ENCODE results near the gene CACNA2D1.

Gene CACNA2D1

GRCh38 chr7:82194016-82194643 lies 249.4 kb downstream of the CACNA2D1 start:
- no peaks in the 10 kb centered on the region for H3K4me1 ChIP-seq (ENCODE audit: control insufficient read depth, insufficient read depth, low read length)
- no peaks in the 10 kb centered on the region for H3K27me3 ChIP-seq (ENCODE audit: control insufficient read depth, insufficient read depth, low read length, poor library complexity, severe bottlenecking)
- no peaks in the 10 kb centered on the region for H3K36me3 ChIP-seq (ENCODE audit: control insufficient read depth, insufficient read depth, low read length)
- no peak overlapping the region for H3K27ac ChIP-seq (ENCODE audit: insufficient read depth, low read depth, low read length, poor library complexity, severe bottlenecking)
- WGBS, 2 experiments: 94% methylated on average over 3 of the region's 3 CpGs
- H3K9me3 ChIP-seq (ENCODE audit: control insufficient read depth, low read length): no peaks in the 10 kb centered on the region
- H3K4me3 ChIP-seq (ENCODE audit: insufficient read depth, low read depth, low read length): no peak overlapping the region

- H3K36me3 ChIP-seq (ENCODE audit: control insufficient read depth, insufficient read depth, low read length): no peaks in the 10 kb centered on the region
- H3K27me3 ChIP-seq (ENCODE audit: control insufficient read depth, insufficient read depth, low read length, poor library complexity, severe bottlenecking): no peaks in the 10 kb centered on the region
- H3K4me3 ChIP-seq (ENCODE audit: insufficient read depth, low read depth, low read length): no peak overlapping the region
- 80 to 100% methylated on average over 2 of the region's 2 CpGs for whole genome bisulfite sequencing, 2 experiments
- no peaks in the 10 kb centered on the region for H3K9me3 ChIP-seq (ENCODE audit: control insufficient read depth, low read length)
- no peak overlapping the region for H3K27ac ChIP-seq (ENCODE audit: insufficient read depth, low read depth, low read length, poor library complexity, severe bottlenecking)
- no peaks in the 10 kb centered on the region for H3K4me1 ChIP-seq (ENCODE audit: control insufficient read depth, insufficient read depth, low read length)
Measured at GRCh38 chr7:82188636-82189035, 254.9 kb downstream of the CACNA2D1 start.

DNA sequence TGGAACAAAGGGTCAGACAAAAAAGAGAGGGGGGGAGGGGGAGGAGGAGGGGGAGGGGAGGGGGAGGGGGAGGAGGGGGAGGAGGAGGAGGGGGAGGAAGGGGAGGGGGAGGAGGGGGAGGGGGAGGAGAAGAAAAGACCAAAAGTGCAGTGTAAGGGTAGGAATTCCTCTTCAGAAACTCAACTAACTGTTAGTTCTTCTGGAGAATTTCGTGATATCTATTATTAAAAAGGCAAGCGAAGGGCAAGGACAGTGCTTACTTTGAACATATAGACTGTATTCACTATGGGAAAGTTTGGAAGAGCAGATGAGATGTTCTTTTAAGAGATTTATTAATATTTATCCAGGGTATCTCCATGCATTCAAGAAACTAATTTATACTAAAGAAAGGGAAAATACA lies 258.1 kb downstream of the CACNA2D1 start:
- Histone ChIP-seq H3K9me3 (ENCODE audit: control insufficient read depth, low read length) (no peaks in the 10 kb centered on the region), H3K36me3 (ENCODE audit: control insufficient read depth, insufficient read depth, low read length) (no peaks in the 10 kb centered on the region), H3K27ac (ENCODE audit: insufficient read depth, low read depth, low read length, poor library complexity, severe bottlenecking) (no peak overlapping the region), H3K4me3 (ENCODE audit: insufficient read depth, low read depth, low read length) (no peak overlapping the region), H3K4me1 (ENCODE audit: control insufficient read depth, insufficient read depth, low read length) (no peaks in the 10 kb centered on the region), H3K27me3 (ENCODE audit: control insufficient read depth, insufficient read depth, low read length, poor library complexity, severe bottlenecking) (no peaks in the 10 kb centered on the region)
- WGBS, 2 experiments: 100% methylated on average over 1 to 2 of the region's 2 CpGs

DNA sequence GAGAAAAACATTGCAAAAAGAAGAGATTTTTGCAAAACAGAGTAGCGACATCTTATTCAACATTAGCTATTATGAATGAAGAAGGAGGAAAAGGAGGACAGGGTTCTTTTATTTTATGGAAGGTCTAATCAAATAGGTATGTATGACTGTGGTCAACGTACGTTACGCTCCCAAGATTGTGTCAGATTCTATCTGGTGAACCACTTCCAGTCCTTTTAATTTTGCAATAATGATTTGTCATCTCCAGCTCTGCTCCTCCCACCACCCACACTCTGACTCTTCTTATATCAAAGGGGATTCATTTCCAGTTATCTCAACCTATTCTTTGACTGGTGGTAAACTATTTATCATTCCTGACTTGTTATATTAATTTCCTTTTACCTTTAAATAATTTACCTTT lies 259.9 kb downstream of the CACNA2D1 start:
- Histone ChIP-seq H3K4me1 (ENCODE audit: control insufficient read depth, insufficient read depth, low read length) (no peaks in the 10 kb centered on the region), H3K36me3 (ENCODE audit: control insufficient read depth, insufficient read depth, low read length) (no peaks in the 10 kb centered on the region)
- WGBS, 2 experiments: 85 to 88% methylated on average over 4 of the region's 4 CpGs

GRCh38 chr7:82179311-82179710 lies 264.3 kb downstream of the CACNA2D1 start:
- Histone ChIP-seq H3K4me1 (ENCODE audit: control insufficient read depth, insufficient read depth, low read length) (no peaks in the 10 kb centered on the region), H3K9me3 (ENCODE audit: control insufficient read depth, low read length) (no peaks in the 10 kb centered on the region), H3K36me3 (ENCODE audit: control insufficient read depth, insufficient read depth, low read length) (no peaks in the 10 kb centered on the region), H3K27me3 (ENCODE audit: control insufficient read depth, insufficient read depth, low read length, poor library complexity, severe bottlenecking) (no peaks in the 10 kb centered on the region), H3K27ac (ENCODE audit: insufficient read depth, low read depth, low read length, poor library complexity, severe bottlenecking) (no peak overlapping the region), H3K4me3 (ENCODE audit: insufficient read depth, low read depth, low read length) (no peak overlapping the region)
- 67 to 85% methylated on average over 1 of the region's 1 CpG for WGBS, 2 experiments

More for the DNA sequence above, 259.9 kb downstream of the CACNA2D1 start:
- H3K4me3 ChIP-seq (ENCODE audit: insufficient read depth, low read depth, low read length): no peak overlapping the region
- H3K27ac ChIP-seq (ENCODE audit: insufficient read depth, low read depth, low read length, poor library complexity, severe bottlenecking): no peak overlapping the region
- no peaks in the 10 kb centered on the region for H3K9me3 ChIP-seq (ENCODE audit: control insufficient read depth, low read length)
- H3K27me3 ChIP-seq (ENCODE audit: control insufficient read depth, insufficient read depth, low read length, poor library complexity, severe bottlenecking): no peaks in the 10 kb centered on the region

DNA sequence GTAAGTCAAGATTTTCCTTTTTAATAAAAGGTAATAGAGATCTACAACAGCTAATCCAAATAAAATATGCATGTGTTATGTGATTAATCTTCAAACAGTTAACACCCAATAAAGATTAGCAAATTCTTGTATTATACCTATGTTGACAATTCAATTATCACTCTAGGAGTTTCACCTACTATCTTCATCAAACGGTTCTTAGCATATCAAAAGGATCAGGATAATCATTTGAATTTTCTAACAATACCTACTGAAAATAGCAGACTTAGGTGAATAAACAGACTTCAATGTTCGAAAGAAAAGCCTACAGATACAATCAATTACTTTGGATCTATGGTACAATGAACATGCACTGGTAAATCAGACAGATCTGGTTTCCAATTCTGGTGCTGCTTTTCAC lies 268.3 kb downstream of the CACNA2D1 start:
- 46 to 59% methylated on average over 2 of the region's 2 CpGs for WGBS, 2 experiments

GRCh38 chr7:82173400-82174021 lies 270.1 kb downstream of the CACNA2D1 start:
- 86 to 95% methylated on average over 4 of the region's 4 CpGs for WGBS, 2 experiments

More for the DNA sequence above, 268.3 kb downstream of the CACNA2D1 start:
- Histone ChIP-seq H3K27ac (ENCODE audit: insufficient read depth, low read depth, low read length, poor library complexity, severe bottlenecking) (no peak overlapping the region), H3K4me1 (ENCODE audit: control insufficient read depth, insufficient read depth, low read length) (no peaks in the 10 kb centered on the region), H3K36me3 (ENCODE audit: control insufficient read depth, insufficient read depth, low read length) (no peaks in the 10 kb centered on the region), H3K4me3 (ENCODE audit: insufficient read depth, low read depth, low read length) (no peak overlapping the region), H3K9me3 (ENCODE audit: control insufficient read depth, low read length) (no peaks in the 10 kb centered on the region), H3K27me3 (ENCODE audit: control insufficient read depth, insufficient read depth, low read length, poor library complexity, severe bottlenecking) (no peaks in the 10 kb centered on the region)

GRCh38 chr7:82172881-82173280 lies 270.7 kb downstream of the CACNA2D1 start:
- Histone ChIP-seq H3K36me3 (ENCODE audit: control insufficient read depth, insufficient read depth, low read length) (no peaks in the 10 kb centered on the region), H3K4me1 (ENCODE audit: control insufficient read depth, insufficient read depth, low read length) (no peaks in the 10 kb centered on the region), H3K4me3 (ENCODE audit: insufficient read depth, low read depth, low read length) (no peak overlapping the region), H3K27ac (ENCODE audit: insufficient read depth, low read depth, low read length, poor library complexity, severe bottlenecking) (no peak overlapping the region), H3K27me3 (ENCODE audit: control insufficient read depth, insufficient read depth, low read length, poor library complexity, severe bottlenecking) (no peaks in the 10 kb centered on the region), H3K9me3 (ENCODE audit: control insufficient read depth, low read length) (no peaks in the 10 kb centered on the region)
- WGBS, 2 experiments: 83% methylated on average over 2 of the region's 2 CpGs; no CpG with 5 or more reads in 1 of the 2 experiments

More at GRCh38 chr7:82173400-82174021, 270.1 kb downstream of the CACNA2D1 start:
- H3K27me3 ChIP-seq (ENCODE audit: control insufficient read depth, insufficient read depth, low read length, poor library complexity, severe bottlenecking): no peaks in the 10 kb centered on the region
- H3K36me3 ChIP-seq (ENCODE audit: control insufficient read depth, insufficient read depth, low read length): no peaks in the 10 kb centered on the region
- H3K27ac ChIP-seq (ENCODE audit: insufficient read depth, low read depth, low read length, poor library complexity, severe bottlenecking): no peak overlapping the region
- H3K4me3 ChIP-seq (ENCODE audit: insufficient read depth, low read depth, low read length): no peak overlapping the region
- H3K4me1 ChIP-seq (ENCODE audit: control insufficient read depth, insufficient read depth, low read length): no peaks in the 10 kb centered on the region
- H3K9me3 ChIP-seq (ENCODE audit: control insufficient read depth, low read length): no peaks in the 10 kb centered on the region

- Histone ChIP-seq H3K4me1 (ENCODE audit: control insufficient read depth, insufficient read depth, low read length) (no peaks in the 10 kb centered on the region), H3K36me3 (ENCODE audit: control insufficient read depth, insufficient read depth, low read length) (no peaks in the 10 kb centered on the region), H3K9me3 (ENCODE audit: control insufficient read depth, low read length) (no peaks in the 10 kb centered on the region), H3K4me3 (ENCODE audit: insufficient read depth, low read depth, low read length) (no peak overlapping the region), H3K27ac (ENCODE audit: insufficient read depth, low read depth, low read length, poor library complexity, severe bottlenecking) (no peak overlapping the region), H3K27me3 (ENCODE audit: control insufficient read depth, insufficient read depth, low read length, poor library complexity, severe bottlenecking) (no peaks in the 10 kb centered on the region)
- 78 to 80% methylated on average over 1 of the region's 1 CpG for WGBS, 2 experiments
Measured at GRCh38 chr7:82172017-82172416, 271.6 kb downstream of the CACNA2D1 start.

GRCh38 chr7:82167558-82168314 lies 275.8 kb downstream of the CACNA2D1 start:
- Histone ChIP-seq H3K27ac (ENCODE audit: insufficient read depth, low read depth, low read length, poor library complexity, severe bottlenecking) (no peak overlapping the region), H3K27me3 (ENCODE audit: control insufficient read depth, insufficient read depth, low read length, poor library complexity, severe bottlenecking) (no peaks in the 10 kb centered on the region), H3K4me3 (ENCODE audit: insufficient read depth, low read depth, low read length) (no peak overlapping the region), H3K4me1 (ENCODE audit: control insufficient read depth, insufficient read depth, low read length) (no peaks in the 10 kb centered on the region), H3K9me3 (ENCODE audit: control insufficient read depth, low read length) (no peaks in the 10 kb centered on the region), H3K36me3 (ENCODE audit: control insufficient read depth, insufficient read depth, low read length) (no peaks in the 10 kb centered on the region)
- 88 to 90% methylated on average over 2 of the region's 2 CpGs for WGBS, 2 experiments
